Measurements from ENCODE around the gene SLC13A3. TPM values are rescaled to one million over a fixed set of nuclear protein-coding genes. Genes with fewer than 3 reads are reported as not detected.

The SLC13A3 gene
- total RNA-seq, 1 experiment from 2014 or later: not detected

DNA sequence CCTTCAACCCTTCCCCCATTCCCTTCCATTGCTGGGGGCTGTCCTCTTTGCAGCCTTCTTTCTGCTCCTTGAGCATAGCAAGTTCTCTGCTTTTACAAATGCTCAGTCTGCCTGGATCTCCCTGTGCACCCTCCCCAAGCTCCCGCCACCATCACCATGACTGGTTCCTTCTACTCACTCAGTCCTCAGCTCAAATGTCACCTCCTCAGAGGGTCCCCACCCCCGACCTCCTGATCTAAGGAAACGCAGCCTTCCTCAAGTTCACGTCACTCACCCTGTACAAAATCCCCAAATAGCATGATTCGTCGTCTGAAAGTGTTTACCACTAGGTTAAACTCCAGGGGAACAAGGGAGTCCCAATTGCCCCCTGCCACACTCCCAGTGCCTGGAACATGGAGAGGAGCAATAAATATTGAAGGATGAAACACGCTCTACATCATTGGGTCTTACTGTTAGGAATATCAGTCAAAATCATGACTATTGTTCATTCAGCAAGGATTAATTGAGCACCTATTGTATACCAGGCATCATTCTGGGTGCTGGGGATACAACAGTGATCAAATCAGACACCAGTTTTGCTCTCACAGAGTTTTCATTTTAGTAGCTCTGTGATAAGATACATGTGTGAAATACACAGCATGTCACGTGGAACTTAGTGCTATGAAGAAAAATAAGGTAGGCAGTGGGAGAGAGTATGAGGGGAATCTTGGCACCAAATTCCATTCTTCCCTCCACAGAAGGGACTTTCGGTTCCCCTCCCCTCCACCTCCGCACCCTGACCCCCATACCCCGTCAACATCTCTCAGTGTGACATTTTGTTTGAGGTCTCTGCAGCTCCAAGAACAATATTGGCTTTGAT, 22.4 kb upstream of the SLC13A3 start:
- Mint-ChIP-seq H3K27me3 (ENCODE audit: unreplicated experiment) (peaks cover 17% of the 10 kb centered on the region), H3K4me1 (ENCODE audit: low read depth, unreplicated experiment) (peaks cover 17% of the 10 kb centered on the region), H3K9me3 (ENCODE audit: low read depth, unreplicated experiment) (no peaks in the 10 kb centered on the region), H3K4me3 (ENCODE audit: low read depth, unreplicated experiment) (no peak overlapping the region), H3K27ac (ENCODE audit: unreplicated experiment) (no peak overlapping the region), H3K36me3 (ENCODE audit: insufficient read depth, unreplicated experiment) (no peaks in the 10 kb centered on the region)
- intact Hi-C loops (cut with micrococcal nuclease; ENCODE audit: unreplicated experiment): no loop called here
- no peak for DNase-seq
- no TSS peak for BruUV-seq (replicated peaks)
- TF ChIP-seq, protein P1, sequence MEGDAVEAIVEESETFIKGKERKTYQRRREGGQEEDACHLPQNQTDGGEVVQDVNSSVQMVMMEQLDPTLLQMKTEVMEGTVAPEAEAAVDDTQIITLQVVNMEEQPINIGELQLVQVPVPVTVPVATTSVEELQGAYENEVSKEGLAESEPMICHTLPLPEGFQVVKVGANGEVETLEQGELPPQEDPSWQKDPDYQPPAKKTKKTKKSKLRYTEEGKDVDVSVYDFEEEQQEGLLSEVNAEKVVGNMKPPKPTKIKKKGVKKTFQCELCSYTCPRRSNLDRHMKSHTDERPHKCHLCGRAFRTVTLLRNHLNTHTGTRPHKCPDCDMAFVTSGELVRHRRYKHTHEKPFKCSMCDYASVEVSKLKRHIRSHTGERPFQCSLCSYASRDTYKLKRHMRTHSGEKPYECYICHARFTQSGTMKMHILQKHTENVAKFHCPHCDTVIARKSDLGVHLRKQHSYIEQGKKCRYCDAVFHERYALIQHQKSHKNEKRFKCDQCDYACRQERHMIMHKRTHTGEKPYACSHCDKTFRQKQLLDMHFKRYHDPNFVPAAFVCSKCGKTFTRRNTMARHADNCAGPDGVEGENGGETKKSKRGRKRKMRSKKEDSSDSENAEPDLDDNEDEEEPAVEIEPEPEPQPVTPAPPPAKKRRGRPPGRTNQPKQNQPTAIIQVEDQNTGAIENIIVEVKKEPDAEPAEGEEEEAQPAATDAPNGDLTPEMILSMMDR (IDR thresholded peaks at IDR 0.05; ENCODE audit: unreplicated experiment): no peak
- CTCF ChIA-PET: no interaction called here

DNA sequence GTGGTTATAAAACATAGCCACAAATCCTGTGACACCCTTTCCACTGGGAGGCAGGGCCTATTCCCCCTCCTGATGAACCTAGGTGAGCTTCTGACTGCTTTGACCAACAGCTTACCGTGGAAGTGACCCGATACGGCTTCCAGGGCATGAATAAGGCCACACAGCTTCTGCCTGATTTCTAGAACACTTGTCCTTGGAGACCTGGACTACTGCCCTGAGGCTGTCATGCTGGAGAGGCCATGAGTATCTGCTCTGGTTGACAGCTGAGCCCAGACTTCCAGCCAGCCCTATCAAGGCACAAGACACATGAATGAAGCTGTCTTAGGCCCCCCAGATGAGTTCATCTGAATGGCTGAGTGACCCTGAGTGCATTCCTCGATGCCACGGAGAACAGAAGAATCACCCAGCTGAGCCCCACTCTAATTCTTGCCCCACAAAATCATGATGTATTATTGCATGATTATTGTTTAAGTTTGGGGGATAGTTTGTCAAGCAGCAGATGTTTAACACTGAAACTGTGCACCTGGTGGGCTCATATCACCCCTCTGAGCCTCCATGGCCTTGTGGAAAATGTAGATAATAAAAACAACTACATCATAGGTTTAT, 21.4 kb upstream of the SLC13A3 start:
- no peak for DNase-seq
- Mint-ChIP-seq H3K36me3 (ENCODE audit: insufficient read depth, unreplicated experiment) (no peaks in the 10 kb centered on the region), H3K27me3 (ENCODE audit: unreplicated experiment) (peaks cover 17% of the 10 kb centered on the region), H3K27ac (ENCODE audit: unreplicated experiment) (no peak overlapping the region), H3K4me1 (ENCODE audit: low read depth, unreplicated experiment) (peaks cover 17% of the 10 kb centered on the region), H3K9me3 (ENCODE audit: low read depth, unreplicated experiment) (no peaks in the 10 kb centered on the region), H3K4me3 (ENCODE audit: low read depth, unreplicated experiment) (no peak overlapping the region)
- BruUV-seq (replicated peaks): no TSS peak
- intact Hi-C loops (cut with micrococcal nuclease; ENCODE audit: unreplicated experiment): no loop called here
- TF ChIP-seq, protein P1 (IDR thresholded peaks at IDR 0.05; ENCODE audit: unreplicated experiment): no peak
- CTCF ChIA-PET: interaction anchor here (1.3 kb wide), 1 partner anchor 108 kb away, joined by 3 read pairs; no protein-coding TSS in a partner anchor

DNA sequence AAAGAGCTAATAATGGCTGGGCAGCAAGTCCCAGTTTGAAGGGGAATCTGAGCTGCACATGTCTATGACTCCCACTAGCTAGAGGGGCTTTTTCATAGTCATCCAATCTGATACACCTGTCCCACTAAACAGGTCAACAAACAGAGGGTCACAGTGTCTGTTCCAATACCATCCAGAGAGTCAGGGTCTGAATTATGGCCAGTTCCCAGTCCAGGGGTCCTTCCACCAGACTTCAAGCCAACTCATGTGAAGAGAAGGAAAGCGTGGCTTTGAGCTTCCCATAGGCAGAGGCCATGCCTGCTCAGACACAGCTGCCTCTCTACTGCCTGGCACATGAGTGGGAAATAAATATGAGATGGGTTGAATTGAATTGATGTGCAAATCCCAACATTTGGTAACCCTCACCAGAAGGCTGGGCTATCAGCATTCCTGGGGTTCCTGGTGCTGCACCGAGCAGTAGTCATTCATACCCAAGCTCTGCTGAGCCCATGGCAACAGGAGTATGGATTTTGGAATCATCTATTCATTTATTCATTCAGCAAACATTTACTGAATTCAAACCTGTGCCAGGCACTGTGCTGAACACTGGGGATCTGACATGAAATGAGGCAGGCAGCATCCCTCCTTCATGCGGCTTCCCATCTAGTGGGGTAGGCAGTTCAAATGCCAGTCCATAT, 20.7 kb upstream of the SLC13A3 start:
- CTCF ChIA-PET: interaction anchor here (0.6 to 1.3 kb wide), 4 partner anchors 76 to 689 kb away, joined by 3 to 4 read pairs (median 3); no protein-coding TSS in a partner anchor
- no peak overlapping the region for H3K4me3 Mint-ChIP-seq (ENCODE audit: low read depth, unreplicated experiment)
- no TSS peak for BruUV-seq (replicated peaks)
- no peaks in the 10 kb centered on the region for H3K36me3 Mint-ChIP-seq (ENCODE audit: insufficient read depth, unreplicated experiment)
- TF ChIP-seq, protein P1 (IDR thresholded peaks at IDR 0.05; ENCODE audit: unreplicated experiment): no peak
- no peak for DNase-seq
- peaks cover 17% of the 10 kb centered on the region for H3K4me1 Mint-ChIP-seq (ENCODE audit: low read depth, unreplicated experiment)
- H3K27ac Mint-ChIP-seq (ENCODE audit: unreplicated experiment): no peak overlapping the region
- intact Hi-C loops (cut with micrococcal nuclease; ENCODE audit: unreplicated experiment): no loop called here
- H3K9me3 Mint-ChIP-seq (ENCODE audit: low read depth, unreplicated experiment): no peaks in the 10 kb centered on the region
- peaks cover 17% of the 10 kb centered on the region for H3K27me3 Mint-ChIP-seq (ENCODE audit: unreplicated experiment)
